Spleen (tissue), 11 donors: Measurements from ENCODE around the gene ZNF469. TPM values are rescaled to one million over a fixed set of nuclear protein-coding genes. Genes with fewer than 3 reads are reported as not detected.

ENCODE experiments used
- DNase-seq: peaks from one replicate; pipeline ENCODE4 v3.0.0-alpha.2; 2020
- H3K27ac ChIP-seq, 8 donors: fragments of 200-600 bp; sonication (generic) in 7 of 8; 1 replicate in 4 of 8; 2 replicates in 4 of 8; pipeline versions ENCODE4 v1.5.0 to v1.8.0; 2016 to 2021; ENCODE audit warnings: inconsistent platforms in 4 of 8, mild to moderate bottlenecking in 4 of 8, moderate library complexity in 1 of 8
- H3K27me3 ChIP-seq, 7 donors: fragments of 200-600 bp; sonication (generic) in 6 of 7; replicated peaks in 1 of 7; 1 replicate in 4 of 7; 2 replicates in 3 of 7; pipeline versions ENCODE4 v1.5.0 to v1.8.0; 2016 to 2021; ENCODE audit warnings: inconsistent platforms in 3 of 7, mild to moderate bottlenecking in 1 of 7
- H3K36me3 ChIP-seq, 6 donors: fragments of 200-600 bp; sonication (generic) in 5 of 6; 1 replicate in 4 of 6; 2 replicates in 2 of 6; pipeline versions ENCODE4 v1.5.0 to v1.8.0; 2016 to 2021; ENCODE audit warnings: inconsistent platforms in 2 of 6
- H3K4me1 ChIP-seq, 6 donors: fragments of 200-600 bp; sonication (generic) in 5 of 6; 1 replicate in 3 of 6; 2 replicates in 3 of 6; pipeline versions ENCODE4 v1.5.0 to v1.8.0; 2016 to 2021; ENCODE audit warnings: inconsistent platforms in 3 of 6
- H3K4me3 ChIP-seq, 8 donors: fragments of 200-600 bp; sonication (generic) in 7 of 8; 1 replicate in 4 of 8; 2 replicates in 4 of 8; pipeline versions ENCODE4 v1.5.0 to v1.8.0; 2016 to 2021; ENCODE audit warnings: inconsistent platforms in 4 of 8, mild to moderate bottlenecking in 4 of 8, moderate library complexity in 2 of 8
- H3K9me3 ChIP-seq, 8 donors: fragments of 200-600 bp; sonication (generic) in 7 of 8; 1 replicate in 4 of 8; 2 replicates in 4 of 8; pipeline versions ENCODE4 v1.5.0 to v1.8.0; 2016 to 2021; ENCODE audit warnings: inconsistent platforms in 4 of 8
- POLR2A ChIP-seq, 3 donors: fragments of 450-650 bp; IDR thresholded peaks; one replicate each; pipeline ENCODE4 v1.5.1; 2017; ENCODE audit warnings: antibody characterized with exemption in 3 of 3, mild to moderate bottlenecking in 1 of 3
- POLR2AphosphoS5 ChIP-seq, 3 donors: sonication (generic); formaldehyde crosslinking; IDR thresholded peaks; one replicate each; pipeline ENCODE4 v1.5.1; 2017; ENCODE audit warnings: antibody characterized with exemption in 3 of 3
- WGBS, 5 donors: extraction: QIAGEN DNeasy Blood & Tissue Kit in 3 of 5; methylation state at CpG; one replicate each; pipeline versions ENCODE4 v1.1.5 to v1.1.7; 2013 to 2018; 5-methylcytosine and 5-hydroxymethylcytosine counted together
- intact Hi-C: fragments of 100-400 bp; cut with DNase I; formaldehyde crosslinking; loops from one replicate; pipeline ENCODE4 v1.15.0; 2023; ENCODE audit warnings: low total_unique reads
- polyA plus RNA-seq, 3 donors: library from polyadenylated mRNA; stranded (reverse); fragments of 200-250 nt; gene quantifications; one replicate each; pipeline ENCODE4 v1.2.1, GENCODE V29; 2013
- total RNA-seq, 7 donors: library from RNA; depleted of rRNA in 3 of 7; stranded (reverse); fragments of >200 nt in 3 of 7; fragmentation: NEBNext Ultra II Directional in 4 of 7; extraction: Animal tissue kit (Norgen Biotek cat#: 25700) in 4 of 7; gene quantifications; one replicate each; pipeline versions ENCODE4 v1.1.0 to v1.2.1, GENCODE V29; 2016 to 2021
- TF ChIP-seq, protein P1 (sequence below), 11 experiments: fragments of 200-600 bp in 7 of 11; fragments of 450-650 bp in 4 of 11; sonication (generic) in 4 of 11; IDR thresholded peaks in 8 of 11; conservative IDR thresholded peaks in 3 of 11; 1 replicate in 7 of 11; 2 replicates in 4 of 11; pipeline versions ENCODE4 v1.4.0 to v1.8.0; 2016 to 2021; ENCODE audit warnings: antibody characterized with exemption in 11 of 11, inconsistent platforms in 4 of 11, mild to moderate bottlenecking in 1 of 11
- donor health status: healthy with polysubstance abuse.
- donor health status: DM: no; HTN: no; CAD: no; lungs with moderate emphysema.
- donor health status: DM: no; HTN: no; CAD: no.
- donor health status: Bipolar disorder and iron deficiency.
- donor health status: healthy.
- donor health status: DM: no; HTN: no; CAD: no.
- donor health status: DM: yes; HTN: yes; CAD: no.

Gene ZNF469
- total and polyA plus RNA-seq, 10 donors: 0.27 to 8.0 (median 3.3) TPM

- DNase-seq: no peak
- intact Hi-C loops: no loop called here
Observed at GRCh38 chr16:88380099-88380498, 2.7 kb upstream of the ZNF469 start.

DNA sequence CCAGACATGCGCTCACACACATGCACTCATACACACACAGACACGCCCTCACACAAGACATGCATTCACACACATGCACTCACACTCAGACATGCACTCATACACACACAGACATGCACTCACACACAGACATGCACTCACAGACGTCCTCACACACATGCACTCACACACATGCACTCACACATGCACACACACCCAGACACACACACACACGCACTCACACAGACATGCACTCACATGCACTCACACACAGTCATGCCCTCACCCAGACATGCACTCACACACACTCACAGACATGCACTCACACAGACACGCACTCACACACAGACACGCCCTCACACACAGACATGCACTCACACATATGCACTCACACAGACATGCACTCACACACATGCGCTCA is 2.1 kb upstream of the ZNF469 start:
- H3K27me3 ChIP-seq: peaks cover 0 to 80% (median 24%) of the 10 kb centered on the region in 7 donors
- intact Hi-C loops: no loop called here

More at GRCh38 chr16:88380099-88380498, 2.7 kb upstream of the ZNF469 start:
- no peaks in the 10 kb centered on the region for H3K36me3 ChIP-seq
- no peaks in the 10 kb centered on the region for H3K9me3 ChIP-seq
- WGBS, 5 donors: 81 to 97% (median 94%) methylated on average over 7 of the region's 7 CpGs
- TF ChIP-seq, protein P1, sequence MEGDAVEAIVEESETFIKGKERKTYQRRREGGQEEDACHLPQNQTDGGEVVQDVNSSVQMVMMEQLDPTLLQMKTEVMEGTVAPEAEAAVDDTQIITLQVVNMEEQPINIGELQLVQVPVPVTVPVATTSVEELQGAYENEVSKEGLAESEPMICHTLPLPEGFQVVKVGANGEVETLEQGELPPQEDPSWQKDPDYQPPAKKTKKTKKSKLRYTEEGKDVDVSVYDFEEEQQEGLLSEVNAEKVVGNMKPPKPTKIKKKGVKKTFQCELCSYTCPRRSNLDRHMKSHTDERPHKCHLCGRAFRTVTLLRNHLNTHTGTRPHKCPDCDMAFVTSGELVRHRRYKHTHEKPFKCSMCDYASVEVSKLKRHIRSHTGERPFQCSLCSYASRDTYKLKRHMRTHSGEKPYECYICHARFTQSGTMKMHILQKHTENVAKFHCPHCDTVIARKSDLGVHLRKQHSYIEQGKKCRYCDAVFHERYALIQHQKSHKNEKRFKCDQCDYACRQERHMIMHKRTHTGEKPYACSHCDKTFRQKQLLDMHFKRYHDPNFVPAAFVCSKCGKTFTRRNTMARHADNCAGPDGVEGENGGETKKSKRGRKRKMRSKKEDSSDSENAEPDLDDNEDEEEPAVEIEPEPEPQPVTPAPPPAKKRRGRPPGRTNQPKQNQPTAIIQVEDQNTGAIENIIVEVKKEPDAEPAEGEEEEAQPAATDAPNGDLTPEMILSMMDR (IDR thresholded peaks at IDR 0.05 in 8 of 11, conservative IDR thresholded peaks at IDR 0.05 in 3 of 11): no peak
- TF ChIP-seq POLR2A (IDR thresholded peaks at IDR 0.05): no peak
- no peak for TF ChIP-seq POLR2AphosphoS5 (IDR thresholded peaks at IDR 0.05)
- no peak overlapping the region for H3K4me3 ChIP-seq
- peaks cover 7 to 18% (median 13%) of the 10 kb centered on the region in 6 donors for H3K4me1 ChIP-seq
- no peak overlapping the region for H3K27ac ChIP-seq
- H3K27me3 ChIP-seq: peaks cover 0 to 75% (median 24%) of the 10 kb centered on the region in 7 donors

DNA sequence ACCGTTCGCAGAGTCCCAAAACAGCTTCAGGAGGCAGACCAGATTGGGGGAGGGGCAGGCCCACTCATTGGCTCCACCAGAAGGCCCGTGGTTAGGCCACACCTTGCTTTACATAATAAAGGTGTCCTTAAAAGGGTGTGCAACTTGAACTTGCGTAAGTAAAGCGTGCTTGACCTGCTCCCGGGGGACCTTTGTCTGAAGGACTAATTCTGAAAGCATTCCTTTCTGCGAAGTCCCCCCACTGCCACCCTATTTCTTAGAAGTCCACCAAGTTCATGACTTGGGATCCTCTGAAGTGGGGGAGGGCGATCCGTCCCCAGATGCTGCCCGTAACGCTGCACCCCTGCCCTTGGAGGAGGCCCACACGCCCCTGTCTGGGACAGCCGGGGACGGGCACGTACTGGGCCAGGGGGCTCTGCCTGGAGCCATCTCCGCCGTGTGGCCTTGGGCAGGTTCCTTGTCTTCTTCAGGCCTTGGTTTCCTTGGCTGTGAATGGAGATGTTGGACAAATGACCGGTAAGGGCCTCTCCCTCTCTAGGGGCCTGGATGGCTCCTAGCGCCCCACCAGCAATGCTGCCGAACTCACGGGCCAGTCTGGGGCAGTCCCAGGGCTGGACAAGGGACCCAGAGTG is 823 bp upstream of the ZNF469 start:
- peak; percentile 56 for DNase-seq

More for the DNA sequence above, 2.1 kb upstream of the ZNF469 start:
- Histone ChIP-seq H3K4me1 (peaks cover 7 to 18% (median 13%) of the 10 kb centered on the region in 6 donors), H3K4me3 (no peak overlapping the region), H3K36me3 (no peaks in the 10 kb centered on the region), H3K27ac (no peak overlapping the region), H3K9me3 (no peaks in the 10 kb centered on the region)
- TF ChIP-seq POLR2A (IDR thresholded peaks at IDR 0.05) (no peak), POLR2AphosphoS5 (IDR thresholded peaks at IDR 0.05) (no peak)
- TF ChIP-seq, protein P1 (IDR thresholded peaks at IDR 0.05 in 8 of 11, conservative IDR thresholded peaks at IDR 0.05 in 3 of 11): no peak
- WGBS, 5 donors: 77 to 96% (median 87%) methylated on average over 7 of the region's 7 CpGs
- DNase-seq: no peak

More for the DNA sequence above, 823 bp upstream of the ZNF469 start:
- Histone ChIP-seq H3K27ac (no peak overlapping the region), H3K4me3 (no peak overlapping the region), H3K36me3 (no peaks in the 10 kb centered on the region), H3K27me3 (peaks cover 0 to 85% (median 27%) of the 10 kb centered on the region in 7 donors), H3K9me3 (no peaks in the 10 kb centered on the region), H3K4me1 (peaks cover 7 to 18% (median 13%) of the 10 kb centered on the region in 6 donors)
- 87 to 91% (median 90%) methylated on average over 15 to 21 of the region's 21 CpGs for WGBS, 5 donors
- intact Hi-C loops: no loop called here
- TF ChIP-seq POLR2AphosphoS5 (IDR thresholded peaks at IDR 0.05): no peak
- TF ChIP-seq POLR2A (IDR thresholded peaks at IDR 0.05): no peak
- TF ChIP-seq, protein P1 (IDR thresholded peaks at IDR 0.05 in 8 of 11, conservative IDR thresholded peaks at IDR 0.05 in 3 of 11): no peak
